Hematopoietic multipotent progenitor cell (in vitro differentiated cells): ENCODE results near the gene TUBB3. TPM values are rescaled to one million over a fixed set of nuclear protein-coding genes. Genes with fewer than 3 reads are reported as not detected.
"Not testable (repeated sequence)": the region's sequence is repeated elsewhere in the genome, so short reads cannot be mapped to it uniquely, and the experiment has no call there.

Source experiments
- DNase-seq, 3 donors: peaks; one replicate each; pipeline ENCODE4 v3.0.0-alpha.2; 2011 to 2015; ENCODE audit warnings: low read depth in 2 of 3, low spot score in 2 of 3
- total RNA-seq: library from RNA; depleted of rRNA; stranded (reverse); fragments of >200 nt; gene quantifications from one replicate; pipeline ENCODE4 v1.2.3, GENCODE V29; 2012

Gene TUBB3
- total RNA-seq, 1 donor: 1.1 TPM

GRCh38 chr16:89935620-89936019 is 12.5 kb downstream of the TUBB3 start:
- not testable (repeated sequence) for DNase-seq

DNA sequence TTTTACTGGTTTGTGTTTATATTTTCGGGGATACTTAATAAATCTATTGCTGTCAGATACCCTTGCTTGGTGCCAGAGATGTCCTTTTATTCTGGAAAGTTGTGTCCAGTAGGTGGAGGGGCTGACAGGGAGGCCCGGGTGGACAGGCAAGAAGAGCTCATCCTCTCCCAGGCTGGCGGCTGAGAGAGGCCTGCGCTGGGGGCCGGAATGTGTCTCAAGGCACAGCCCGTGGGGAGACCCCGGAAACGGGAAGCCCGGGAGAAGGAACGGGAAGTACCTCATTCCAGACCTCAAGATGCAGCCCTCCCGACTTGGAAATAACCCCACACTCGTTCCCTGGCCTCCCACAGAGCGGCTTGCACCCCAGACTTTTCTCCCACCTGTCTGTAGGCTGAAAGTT is 12.9 kb downstream of the TUBB3 start:
- DNase-seq: no peak

DNA sequence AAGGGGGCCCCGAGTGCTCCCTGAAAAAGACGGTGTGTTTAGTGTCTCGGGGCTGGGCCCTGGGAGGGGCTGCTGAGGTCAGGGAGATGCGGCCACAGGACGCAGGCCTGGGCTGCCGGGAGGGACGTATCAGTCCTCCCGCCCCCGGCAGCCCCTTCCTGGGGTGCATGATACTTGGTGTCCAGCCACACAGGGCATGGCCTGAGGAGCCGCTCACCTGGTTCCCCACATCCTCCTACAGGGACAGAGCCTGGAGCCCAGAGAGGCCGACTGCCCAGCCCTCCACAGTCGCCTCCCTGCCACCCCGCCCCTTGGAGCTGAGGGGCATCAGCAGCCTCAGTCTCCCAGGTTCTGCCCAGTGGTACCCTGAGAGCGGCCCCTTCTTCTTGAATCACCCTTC is 13.4 kb downstream of the TUBB3 start:
- DNase-seq: no peak

DNA sequence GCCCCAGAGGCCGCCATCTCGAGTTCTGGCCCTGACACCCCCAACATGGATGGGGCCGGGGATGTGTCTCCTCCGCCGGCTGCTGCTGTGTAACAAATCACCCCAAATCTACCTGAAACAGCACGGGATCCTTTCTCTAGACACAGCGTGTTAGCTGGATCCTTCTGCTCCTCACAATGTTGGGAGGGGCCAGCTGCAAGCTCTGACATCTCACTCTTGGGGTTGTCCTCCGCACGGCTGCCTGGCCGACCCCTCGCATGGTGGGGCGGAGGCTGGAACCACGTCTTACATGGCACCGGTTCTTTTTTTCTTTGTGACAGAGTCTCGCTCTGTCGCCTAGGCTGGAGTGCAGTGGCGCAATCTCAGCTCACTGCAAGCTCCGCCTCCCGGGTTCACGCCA is 13.8 kb downstream of the TUBB3 start:
- no peak for DNase-seq

DNA sequence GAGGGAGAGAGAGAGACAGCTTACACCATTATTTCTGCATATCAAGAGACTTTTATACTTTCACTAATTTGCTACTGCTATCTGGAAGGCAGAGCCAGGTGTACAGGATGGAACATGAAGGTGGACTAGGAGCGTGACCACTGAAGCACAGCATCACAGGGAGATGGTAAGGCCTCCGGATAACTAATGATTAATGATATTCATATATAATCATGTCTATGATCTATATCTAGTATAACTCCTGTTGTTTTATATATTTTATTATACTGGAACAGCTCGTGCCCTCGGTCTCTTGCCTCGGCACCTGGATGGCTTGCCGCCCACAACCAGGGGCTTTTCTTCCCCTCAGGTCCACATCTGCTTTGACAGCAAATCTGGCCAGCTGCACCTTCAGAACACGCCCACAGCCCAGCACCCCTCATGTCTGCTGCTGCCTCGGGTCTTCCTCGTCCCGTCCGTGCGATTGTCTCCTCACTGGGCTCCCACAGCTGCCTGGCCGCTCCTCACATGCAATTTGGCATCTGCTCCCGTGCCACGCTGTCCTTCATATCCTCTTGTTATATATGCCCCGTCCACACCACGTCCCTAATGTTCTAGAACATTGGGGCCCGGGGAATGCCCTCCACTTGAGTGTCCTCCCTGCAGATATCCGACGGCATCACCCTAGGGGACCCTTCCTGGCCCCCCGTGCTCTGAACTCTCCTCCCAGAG is 15.2 kb downstream of the TUBB3 start:
- no peak for DNase-seq

- DNase-seq: no peak
Measured at GRCh38 chr16:89944773-89945172, 21.6 kb downstream of the TUBB3 start.

DNA sequence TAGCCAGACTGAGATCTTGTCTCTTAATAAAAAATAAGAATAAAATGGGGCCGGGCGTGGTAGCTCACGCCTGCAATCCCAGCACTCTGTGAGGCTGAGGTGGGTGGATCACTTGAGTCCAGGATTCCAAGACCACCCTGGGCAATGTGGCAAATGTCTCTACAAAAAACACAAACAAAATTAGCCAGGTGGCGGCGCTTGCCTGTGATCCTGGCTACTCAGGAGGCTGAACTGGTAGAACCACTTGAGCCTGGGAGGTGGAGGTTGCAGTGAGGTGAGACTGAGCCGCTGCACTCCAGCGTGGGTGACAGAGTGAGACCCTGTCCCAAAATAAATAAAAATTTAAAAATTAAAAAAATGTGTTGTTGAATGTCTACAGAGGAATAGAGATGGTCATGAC is 22.5 kb downstream of the TUBB3 start:
- DNase-seq: no peak

- no peak for DNase-seq
Measured at GRCh38 chr16:89946515-89946914, 23.4 kb downstream of the TUBB3 start.

- no peak for DNase-seq
Measured at GRCh38 chr16:89949121-89949742, 26.1 kb downstream of the TUBB3 start.

DNA sequence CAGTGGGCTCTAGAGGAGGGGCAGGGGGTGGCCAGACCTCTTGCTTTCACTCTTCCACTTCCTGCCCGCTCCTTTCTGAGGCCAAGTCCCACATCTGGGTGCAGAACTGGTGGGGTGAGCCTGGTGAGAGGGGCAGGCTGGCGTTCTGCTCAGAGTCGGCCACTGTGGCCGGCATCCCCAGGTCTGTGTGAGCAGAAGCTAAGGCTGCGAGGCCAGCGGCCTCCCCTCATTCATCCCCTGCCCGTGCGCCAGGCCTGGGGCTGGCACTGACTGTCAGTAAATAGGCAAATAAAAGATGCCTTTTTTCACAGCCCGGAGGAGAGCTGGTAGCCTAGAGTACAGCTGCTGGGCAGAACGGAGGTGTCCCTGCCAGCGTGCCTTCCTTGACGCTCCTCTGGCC is 26.6 kb downstream of the TUBB3 start:
- no peak for DNase-seq

- DNase-seq: no peak
Measured at GRCh38 chr16:89951509-89951908, 28.4 kb downstream of the TUBB3 start.

- DNase-seq: no peak
Measured at GRCh38 chr16:89952049-89952448, 28.9 kb downstream of the TUBB3 start.

DNA sequence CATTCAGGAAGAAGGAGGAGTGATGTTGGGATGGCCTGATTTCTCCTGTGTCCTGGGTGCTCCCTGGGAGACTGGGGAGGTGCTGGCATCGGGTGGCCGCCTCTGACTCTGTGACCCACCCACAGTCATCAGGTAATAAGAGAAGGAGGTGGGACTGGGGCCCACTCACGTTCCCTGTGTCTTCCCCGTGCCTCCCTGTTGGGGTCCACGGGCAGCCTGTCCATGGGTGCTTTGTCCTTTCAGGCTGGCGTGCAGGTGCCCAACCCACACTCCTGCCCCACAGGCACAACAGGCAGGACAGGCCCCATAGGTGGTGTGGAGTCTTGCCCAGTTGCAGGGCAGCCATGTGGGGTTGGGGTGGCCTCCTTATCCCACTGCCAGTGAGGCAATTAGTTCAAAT is 29.4 kb downstream of the TUBB3 start:
- no peak for DNase-seq

DNA sequence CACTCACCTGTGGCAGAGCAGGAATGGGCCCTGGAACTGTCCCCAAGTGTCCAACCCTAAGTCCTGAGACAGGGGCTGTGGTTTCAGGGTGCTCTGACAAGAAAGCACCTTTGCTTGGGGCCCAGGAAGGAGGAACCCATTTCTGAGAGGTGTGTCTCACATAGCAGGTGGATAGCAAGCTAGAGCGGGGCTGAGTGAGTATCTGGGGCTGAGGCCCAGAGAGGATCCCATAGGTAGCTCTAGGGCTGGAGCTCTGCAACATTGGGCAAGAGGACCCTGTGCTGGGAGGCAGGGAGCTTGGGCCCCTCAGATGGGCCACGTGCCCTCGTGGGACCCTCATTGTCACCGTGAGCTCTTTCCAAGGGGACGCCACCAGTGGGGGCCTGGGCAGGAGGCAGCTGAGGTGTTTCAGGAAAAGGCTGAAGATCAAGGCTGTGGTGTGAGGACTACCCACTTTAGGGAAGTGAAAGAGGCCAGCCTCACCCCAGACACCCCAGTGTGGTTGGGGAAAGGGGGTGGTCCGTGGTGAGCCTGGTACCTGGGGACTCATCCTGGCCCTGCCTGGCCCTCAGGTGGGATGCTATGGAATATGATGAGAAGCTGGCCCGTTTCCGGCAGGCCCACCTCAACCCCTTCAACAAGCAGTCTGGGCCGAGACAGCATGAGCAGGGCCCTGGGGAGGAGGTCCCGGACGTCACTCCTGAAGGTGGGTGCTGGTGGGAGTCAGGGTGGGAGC is 30.7 kb downstream of the TUBB3 start:
- no peak for DNase-seq

GRCh38 chr16:89954462-89954861 is 31.3 kb downstream of the TUBB3 start:
- no peak for DNase-seq

DNA sequence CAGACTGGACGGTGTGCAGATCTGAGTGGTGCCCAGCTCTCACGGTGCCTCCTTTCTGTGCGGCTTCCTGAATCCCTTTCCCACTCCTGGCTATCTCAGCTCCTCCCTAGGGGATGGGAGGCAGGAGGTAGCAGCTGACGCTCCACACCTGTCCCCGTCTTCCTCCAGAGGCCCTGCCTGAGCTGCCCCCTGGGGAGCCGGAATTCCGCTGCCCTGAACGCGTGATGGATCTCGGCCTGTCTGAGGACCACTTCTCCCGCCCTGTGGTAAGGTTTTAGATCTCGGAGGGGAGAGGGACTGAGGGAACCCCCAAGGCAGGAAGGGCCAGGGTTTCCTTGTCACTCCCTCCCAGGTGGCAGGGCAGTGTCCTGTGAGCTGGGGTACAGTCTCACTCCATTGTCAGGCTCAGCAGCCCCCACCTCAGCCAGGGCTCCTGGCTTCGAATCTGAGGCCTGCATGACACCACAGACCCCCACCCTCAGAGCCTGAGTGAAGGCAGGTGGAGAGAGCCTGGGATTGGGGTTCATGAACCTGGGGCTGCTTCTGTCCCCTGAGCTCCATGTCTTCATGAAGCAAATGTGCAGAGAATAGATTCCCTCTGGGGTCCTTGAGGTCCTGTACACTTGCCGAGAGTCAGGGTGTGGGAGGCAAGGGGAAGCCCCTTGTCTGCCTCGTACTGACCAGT is 32.0 kb downstream of the TUBB3 start:
- no peak for DNase-seq

GRCh38 chr16:89956505-89957215 is 33.5 kb downstream of the TUBB3 start:
- no peak for DNase-seq

DNA sequence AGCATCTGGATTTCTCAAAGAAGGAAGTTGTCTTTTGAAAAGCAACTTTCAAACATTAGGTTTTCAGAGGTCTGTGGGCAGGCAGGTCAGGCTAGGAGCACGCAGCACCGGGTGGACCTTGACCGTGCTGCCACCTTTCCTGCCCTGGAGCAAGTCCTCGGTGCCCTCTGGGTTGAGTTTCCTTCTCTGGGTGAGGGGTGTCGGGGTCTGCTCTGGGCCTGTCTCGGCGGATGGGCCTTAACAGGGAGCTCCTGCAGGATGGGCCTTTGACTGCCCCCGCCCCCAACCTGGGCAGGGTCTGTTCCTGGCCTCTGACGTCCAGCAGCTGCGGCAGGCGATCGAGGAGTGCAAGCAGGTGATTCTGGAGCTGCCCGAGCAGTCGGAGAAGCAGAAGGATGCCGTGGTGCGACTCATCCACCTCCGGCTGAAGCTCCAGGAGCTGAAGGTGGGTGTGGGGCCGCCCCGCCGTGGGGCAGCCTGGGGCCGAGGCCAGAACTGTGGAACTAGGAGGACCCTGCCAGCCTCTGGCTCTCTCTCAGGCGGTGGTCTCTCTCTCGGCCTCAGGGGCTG is 34.2 kb downstream of the TUBB3 start:
- DNase-seq: no peak

GRCh38 chr16:89958068-89958467 is 34.9 kb downstream of the TUBB3 start:
- DNase-seq: peak in 1 of 3 donors; percentile 36

GRCh38 chr16:89958596-89958995 is 35.5 kb downstream of the TUBB3 start:
- no peak for DNase-seq
